ENCODE measurements around the gene WWP2. TPM values are rescaled to one million over a fixed set of nuclear protein-coding genes. Genes with fewer than 3 reads are reported as not detected.

Gene WWP2
- total and polyA plus RNA-seq, 2 donors (not counting 3 experiments of a cell fraction or from before 2014, with no cell fraction given), result 17.9 to 44.9 TPM

DNA sequence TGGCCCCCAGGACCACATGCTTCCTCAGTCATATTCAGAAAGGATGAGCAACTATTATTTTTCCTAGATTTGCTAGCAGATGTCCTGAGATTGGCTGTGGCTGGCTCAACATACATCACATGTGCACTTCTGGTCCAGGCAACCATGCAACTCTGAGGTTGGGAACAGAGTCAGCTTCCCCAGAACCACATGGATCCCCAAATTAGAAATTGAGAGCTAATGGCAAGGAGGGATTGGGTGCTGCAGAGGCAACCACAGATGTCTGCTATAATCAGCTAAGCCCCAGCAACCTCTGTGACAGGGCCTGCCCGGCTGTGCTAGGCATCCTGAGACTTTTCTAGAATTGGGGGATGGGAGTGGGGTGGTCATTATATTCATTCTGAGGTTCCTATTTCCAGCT is 155.2 kb downstream of the WWP2 start:
- H3K27me3 ChIP-seq (ENCODE audit: control insufficient read depth in 2 of 2, insufficient read depth in 2 of 2, low read length in 2 of 2), result no peaks in the 10 kb centered on the region
- H3K4me3 ChIP-seq (replicated peaks in 1 of 3; ENCODE audit: insufficient read depth in 1 of 3, low read depth in 1 of 3, low read length in 3 of 3), result no peak overlapping the region
- no TSS peak for BruUV-seq (replicated peaks)
- dilution Hi-C loops (cut with MboI; ENCODE audit: extremely low pct_ligation_motif_present, low sequenced_read_pairs) (no loop called here), intact Hi-C loops (cut with micrococcal nuclease) (loop anchor here (5.0 kb wide), 1 partner anchor 70 kb away; no protein-coding TSS in a partner anchor)
- no peaks in the 10 kb centered on the region for H4K20me1 ChIP-seq (replicated peaks; ENCODE audit: control insufficient read depth, extremely low read depth, insufficient read depth, low read length)
- FAIRE-seq (no peak), DNase-seq (ENCODE audit: low read depth, low spot score) (no peak)
- no peaks in the 10 kb centered on the region for H3K9me1 ChIP-seq (replicated peaks; ENCODE audit: control insufficient read depth, extremely low read depth, insufficient read depth, low read length)
- POLR2A ChIA-PET, result interaction anchor here (0.6 kb wide), 1 partner anchor 69 kb away, joined by 3 read pairs; no protein-coding TSS in a partner anchor
- H3K36me3 ChIP-seq (ENCODE audit: control insufficient read depth in 2 of 2, extremely low read depth in 1 of 2, insufficient read depth in 2 of 2, low read length in 2 of 2), result peaks cover 0 to 2% of the 10 kb centered on the region in 2 experiments
- H3K27ac ChIP-seq (ENCODE audit: insufficient read depth, low read depth, low read length), result no peak overlapping the region
- no peak for TF ChIP-seq CTCF (IDR thresholded peaks at IDR 0.05; ENCODE audit: extremely low read depth in 1 of 2, insufficient read depth in 1 of 2, low read depth in 1 of 2, low read length in 2 of 2)
- no peak for TF ChIP-seq FOS (IDR thresholded peaks at IDR 0.05; ENCODE audit: borderline replicate concordance, insufficient read depth, low read length)
- TF ChIP-seq, protein P1, sequence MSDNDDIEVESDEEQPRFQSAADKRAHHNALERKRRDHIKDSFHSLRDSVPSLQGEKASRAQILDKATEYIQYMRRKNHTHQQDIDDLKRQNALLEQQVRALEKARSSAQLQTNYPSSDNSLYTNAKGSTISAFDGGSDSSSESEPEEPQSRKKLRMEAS (IDR thresholded peaks at IDR 0.05; ENCODE audit: insufficient read depth, insufficient read length), result no peak
- no peak for TF ChIP-seq JUN (IDR thresholded peaks at IDR 0.05; ENCODE audit: borderline replicate concordance, insufficient read depth, insufficient read length, low read depth)
- no peak for TF ChIP-seq GATA2 (IDR thresholded peaks at IDR 0.05; ENCODE audit: insufficient read depth, insufficient read length, low read depth, low read length)
- no peak for TF ChIP-seq POLR2AphosphoS5 (IDR thresholded peaks at IDR 0.05; ENCODE audit: insufficient read depth, low read depth, low read length)
- TF ChIP-seq MYC (IDR thresholded peaks at IDR 0.05; ENCODE audit: low read depth, low read length), result no peak
- TF ChIP-seq POLR2A (IDR thresholded peaks at IDR 0.05; ENCODE audit: low read depth, low read length), result no peak
- TF ChIP-seq EZH2 (IDR thresholded peaks at IDR 0.05; ENCODE audit: borderline replicate concordance, low read depth, low read length, severe bottlenecking), result no peak
- no peak overlapping the region for H3K4me2 ChIP-seq (ENCODE audit: insufficient read depth, low read length)
- no peaks in the 10 kb centered on the region for H3K79me2 ChIP-seq (ENCODE audit: control insufficient read depth, insufficient read depth, low read length)
- CTCF ChIA-PET, result interaction anchor here (0.6 to 4.3 kb wide), 6 partner anchors 10 to 120 kb away, joined by 3 to 32 read pairs (median 3); no protein-coding TSS in a partner anchor
- peaks cover 11% of the 10 kb centered on the region for H3K4me1 ChIP-seq (ENCODE audit: control insufficient read depth, extremely low read depth, insufficient read depth, low read length)
- H3K9ac ChIP-seq (replicated peaks; ENCODE audit: extremely low read depth, insufficient read depth, low read length), result no peak overlapping the region
- no peak overlapping the region for H2AFZ ChIP-seq (ENCODE audit: low read depth, low read length)
- no peaks in the 10 kb centered on the region for H3K9me3 ChIP-seq (replicated peaks; ENCODE audit: control insufficient read depth, insufficient read depth, low read length)

Data from endothelial cell of umbilical vein (primary cell).